ENCODE measurements around the gene DGKQ.

- TF ChIP-seq CTCF (IDR thresholded peaks at IDR 0.05; ENCODE audit: low read depth, low read length, poor library complexity, severe bottlenecking) (no peak), EZH2phosphoT487 (IDR thresholded peaks at IDR 0.05; ENCODE audit: borderline replicate concordance, low read length) (no peak)
Measured at GRCh38 chr4:997375-998071, 24.2 kb upstream of the DGKQ start.

Data from DOHH2 (cell line).